Trophoblast cell (in vitro differentiated cells and primary cell): ENCODE results near the gene CAPN15.

Experiments
- DNase-seq, 2 donors: peaks; one replicate each; pipeline ENCODE4 v3.0.0-alpha.2; 2016
- H2AFZ ChIP-seq: 2 replicates; pipeline ENCODE4 v1.6.1; 2013; ENCODE audit warnings: low read length, moderate library complexity, mild to moderate bottlenecking; ENCODE audit not compliant: insufficient read depth, poor library complexity
- H2AK5ac ChIP-seq: 2 replicates; pipeline ENCODE4 v1.6.1; 2013; ENCODE audit warnings: mild to moderate bottlenecking, low read length
- H2BK120ac ChIP-seq: 2 replicates; pipeline ENCODE4 v1.6.1; 2013; ENCODE audit warnings: low read length, mild to moderate bottlenecking, moderate library complexity; ENCODE audit not compliant: insufficient read depth, poor library complexity
- H2BK12ac ChIP-seq: 2 replicates; pipeline ENCODE4 v1.6.1; 2013; ENCODE audit warnings: mild to moderate bottlenecking, low read length, moderate library complexity
- H2BK5ac ChIP-seq: 2 replicates; pipeline ENCODE4 v1.6.1; 2013; ENCODE audit warnings: low read length, low read depth, moderate library complexity, mild to moderate bottlenecking; ENCODE audit not compliant: poor library complexity
- H3K14ac ChIP-seq: 2 replicates; pipeline ENCODE4 v1.6.1; 2013; ENCODE audit warnings: mild to moderate bottlenecking, low read length
- H3K18ac ChIP-seq: 2 replicates; pipeline ENCODE4 v1.6.1; 2013; ENCODE audit warnings: mild to moderate bottlenecking, low read length
- H3K23ac ChIP-seq: 2 replicates; pipeline ENCODE4 v1.6.1; 2013; ENCODE audit warnings: low read length
- H3K27ac ChIP-seq: 2 replicates; pipeline ENCODE4 v1.5.1; 2013; ENCODE audit warnings: low read depth, mild to moderate bottlenecking, inconsistent platforms, low read length, moderate library complexity
- H3K27me3 ChIP-seq: 2 replicates; pipeline ENCODE4 v1.6.1; 2013; ENCODE audit warnings: inconsistent platforms, mild to moderate bottlenecking, low read length, moderate library complexity; ENCODE audit not compliant: insufficient read depth
- H3K36me3 ChIP-seq, 2 experiments: 1 replicate in 1 of 2; 2 replicates in 1 of 2; pipeline ENCODE4 v1.6.1; 2013; ENCODE audit warnings: low read length in 2 of 2, mild to moderate bottlenecking in 2 of 2, moderate library complexity in 1 of 2; ENCODE audit not compliant: insufficient read depth in 2 of 2, control insufficient read depth in 1 of 2
- H3K4ac ChIP-seq: 2 replicates; pipeline ENCODE4 v1.6.1; 2013; ENCODE audit warnings: low read depth, mild to moderate bottlenecking, low read length, moderate library complexity
- H3K4me1 ChIP-seq, 2 experiments: 1 replicate in 1 of 2; 2 replicates in 1 of 2; pipeline ENCODE4 v1.6.1; 2013; ENCODE audit warnings: low read length in 2 of 2, mild to moderate bottlenecking in 2 of 2, moderate library complexity in 1 of 2; ENCODE audit not compliant: insufficient read depth in 2 of 2, control insufficient read depth in 1 of 2
- H3K4me2 ChIP-seq: 2 replicates; pipeline ENCODE4 v1.6.1; 2013; ENCODE audit warnings: inconsistent platforms, mild to moderate bottlenecking, low read length, moderate library complexity
- H3K4me3 ChIP-seq: 2 replicates; pipeline ENCODE4 v1.5.1; 2013; ENCODE audit warnings: mild to moderate bottlenecking, low read depth, low read length, inconsistent platforms
- H3K79me1 ChIP-seq: one replicate; pipeline ENCODE4 v1.6.1; 2013; ENCODE audit warnings: low read length
- H3K79me2 ChIP-seq: 2 replicates; pipeline ENCODE4 v1.6.1; 2013; ENCODE audit warnings: low read length, mild to moderate bottlenecking; ENCODE audit not compliant: control insufficient read depth, insufficient read depth, poor library complexity
- H3K9ac ChIP-seq: 2 replicates; pipeline ENCODE4 v1.6.1; 2013; ENCODE audit warnings: mild to moderate bottlenecking, low read length
- H3K9me3 ChIP-seq: 2 replicates; pipeline ENCODE4 v1.6.1; 2013; ENCODE audit warnings: low read depth, mild to moderate bottlenecking, control low read depth, inconsistent platforms, low read length; ENCODE audit not compliant: insufficient read depth
- H4K12ac ChIP-seq: 2 replicates; pipeline ENCODE4 v1.6.1; 2013; ENCODE audit warnings: low read depth, mild to moderate bottlenecking, low read length, moderate library complexity
- H4K8ac ChIP-seq: 2 replicates; pipeline ENCODE4 v1.6.1; 2013; ENCODE audit warnings: low read depth, mild to moderate bottlenecking, low read length, moderate library complexity
- H4K91ac ChIP-seq: one replicate; pipeline ENCODE4 v1.6.1; 2013; ENCODE audit warnings: low read depth, mild to moderate bottlenecking, low read length, moderate library complexity
- WGBS: extraction: QIAGEN DNeasy Blood & Tissue Kit; methylation state at CpG from one replicate; pipeline ENCODE4 v1.1.7; 2013; ENCODE audit warnings: missing lambda C conversion rate; ENCODE audit not compliant: insufficient read length, insufficient coverage; ENCODE audit errors: extremely low coverage; 5-methylcytosine and 5-hydroxymethylcytosine counted together

Gene CAPN15

GRCh38 chr16:593406-593805 is 65.9 kb downstream of the CAPN15 start:
- peaks cover 11 to 18% of the 10 kb centered on the region in 2 experiments for H3K36me3 ChIP-seq
- peak overlapping the region; percentile 29 for H3K4me2 ChIP-seq
- H3K9ac ChIP-seq = no peak overlapping the region
- H2BK12ac ChIP-seq = no peak overlapping the region
- peak; percentile 86 to 87 for DNase-seq
- no peak overlapping the region for H3K14ac ChIP-seq
- H3K4me3 ChIP-seq = no peak overlapping the region
- peak overlapping the region; percentile 45 for H3K18ac ChIP-seq
- no peak overlapping the region for H2AK5ac ChIP-seq
- no peak overlapping the region for H4K12ac ChIP-seq
- no peaks in the 10 kb centered on the region for H3K27me3 ChIP-seq
- H3K4me1 ChIP-seq = peaks cover 28 to 35% of the 10 kb centered on the region in 2 experiments
- peak overlapping the region; percentile 35 for H3K27ac ChIP-seq
- peaks cover 24% of the 10 kb centered on the region for H3K79me2 ChIP-seq
- WGBS = no CpG with 5 or more reads among the region's 9 CpGs
- H2AFZ ChIP-seq = no peak overlapping the region
- peaks cover 3% of the 10 kb centered on the region for H3K9me3 ChIP-seq
- no peak overlapping the region for H3K4ac ChIP-seq
- H2BK5ac ChIP-seq = no peak overlapping the region
- no peak overlapping the region for H4K8ac ChIP-seq
- H4K91ac ChIP-seq = no peak overlapping the region
- peaks cover 19% of the 10 kb centered on the region for H3K79me1 ChIP-seq
- H3K23ac ChIP-seq = no peak overlapping the region
- no peak overlapping the region for H2BK120ac ChIP-seq

GRCh38 chr16:593807-594206 is 66.3 kb downstream of the CAPN15 start:
- Histone ChIP-seq H3K27ac (no peak overlapping the region), H3K9ac (no peak overlapping the region), H4K8ac (no peak overlapping the region), H4K91ac (peak overlapping the region; percentile 75), H2BK120ac (no peak overlapping the region), H3K23ac (no peak overlapping the region), H3K36me3 (peaks cover 15 to 20% of the 10 kb centered on the region in 2 experiments), H3K27me3 (no peaks in the 10 kb centered on the region), H3K79me1 (peaks cover 15% of the 10 kb centered on the region), H4K12ac (no peak overlapping the region), H3K4me3 (no peak overlapping the region), H3K9me3 (peaks cover 3% of the 10 kb centered on the region), H3K4me2 (no peak overlapping the region), H3K18ac (no peak overlapping the region), H3K4me1 (peaks cover 27 to 35% of the 10 kb centered on the region in 2 experiments), H3K14ac (no peak overlapping the region), H2AK5ac (no peak overlapping the region), H2BK12ac (peak overlapping the region; percentile 37), H3K4ac (peak overlapping the region; percentile 74), H2BK5ac (no peak overlapping the region), H2AFZ (no peak overlapping the region), H3K79me2 (peaks cover 20% of the 10 kb centered on the region)
- no CpG with 5 or more reads among the region's 16 CpGs for WGBS
- DNase-seq = no peak

GRCh38 chr16:595094-595528 is 67.6 kb downstream of the CAPN15 start:
- H3K4me2 ChIP-seq = no peak overlapping the region
- peaks cover 11% of the 10 kb centered on the region for H3K9me3 ChIP-seq
- no peak overlapping the region for H3K23ac ChIP-seq
- H2BK5ac ChIP-seq = no peak overlapping the region
- no peak overlapping the region for H2AFZ ChIP-seq
- H3K4me3 ChIP-seq = no peak overlapping the region
- peaks cover 13% of the 10 kb centered on the region for H3K79me2 ChIP-seq
- no peak for DNase-seq
- WGBS = no CpG with 5 or more reads among the region's 18 CpGs
- H3K27me3 ChIP-seq = no peaks in the 10 kb centered on the region
- H3K4me1 ChIP-seq = peaks cover 27 to 35% of the 10 kb centered on the region in 2 experiments
- no peak overlapping the region for H2BK120ac ChIP-seq
- H4K12ac ChIP-seq = no peak overlapping the region
- H4K91ac ChIP-seq = no peak overlapping the region
- H3K4ac ChIP-seq = peak overlapping the region; percentile 12
- no peak overlapping the region for H3K14ac ChIP-seq
- peaks cover 22 to 31% of the 10 kb centered on the region in 2 experiments for H3K36me3 ChIP-seq
- H3K9ac ChIP-seq = no peak overlapping the region
- peak overlapping the region; percentile 46 for H3K18ac ChIP-seq
- no peak overlapping the region for H2BK12ac ChIP-seq
- H2AK5ac ChIP-seq = no peak overlapping the region
- H3K27ac ChIP-seq = no peak overlapping the region
- H4K8ac ChIP-seq = no peak overlapping the region
- H3K79me1 ChIP-seq = peaks cover 6% of the 10 kb centered on the region

- Histone ChIP-seq H3K27ac (no peak overlapping the region), H2BK120ac (no peak overlapping the region), H3K4me2 (no peak overlapping the region), H3K79me2 (peaks cover 3% of the 10 kb centered on the region), H3K4ac (no peak overlapping the region), H4K12ac (no peak overlapping the region), H3K36me3 (peaks cover 22 to 31% of the 10 kb centered on the region in 2 experiments), H3K9me3 (peaks cover 11% of the 10 kb centered on the region), H3K18ac (no peak overlapping the region), H2BK5ac (no peak overlapping the region), H3K4me3 (no peak overlapping the region), H3K27me3 (no peaks in the 10 kb centered on the region), H3K23ac (no peak overlapping the region), H4K8ac (no peak overlapping the region), H3K4me1 (peaks cover 20 to 27% of the 10 kb centered on the region in 2 experiments), H3K14ac (no peak overlapping the region), H4K91ac (no peak overlapping the region), H3K79me1 (peaks cover 2% of the 10 kb centered on the region), H3K9ac (no peak overlapping the region), H2AK5ac (no peak overlapping the region), H2AFZ (no peak overlapping the region), H2BK12ac (no peak overlapping the region)
- whole genome bisulfite sequencing = no CpG with 5 or more reads among the region's 34 CpGs
- DNase-seq = no peak
Observed at GRCh38 chr16:595942-596735, 68.6 kb downstream of the CAPN15 start.
